IPS DF 6.9 (cell line): ENCODE measurements around the gene INPP4A.

Experiments used
- DNase-seq: peaks from one replicate; pipeline ENCODE4 v3.0.0-alpha.2; 2013; ENCODE audit warnings: low read depth, low spot score
- H3K27ac ChIP-seq: one replicate; pipeline ENCODE4 v1.5.1; 2013; ENCODE audit warnings: low read length, control low read depth
- H3K27me3 ChIP-seq: 2 replicates; pipeline ENCODE4 v1.6.1; 2013; ENCODE audit warnings: mild to moderate bottlenecking, low read length; ENCODE audit not compliant: control insufficient read depth, insufficient read depth
- H3K36me3 ChIP-seq: 2 replicates; pipeline ENCODE4 v1.6.1; 2013; ENCODE audit warnings: low read length; ENCODE audit not compliant: control insufficient read depth, insufficient read depth
- H3K4me1 ChIP-seq: 2 replicates; pipeline ENCODE4 v1.6.1; 2013; ENCODE audit warnings: low read length; ENCODE audit not compliant: control insufficient read depth, insufficient read depth
- H3K4me3 ChIP-seq: 2 replicates; pipeline ENCODE4 v1.5.1; 2013; ENCODE audit warnings: mild to moderate bottlenecking, low read length
- H3K9me3 ChIP-seq: 2 replicates; pipeline ENCODE4 v1.6.1; 2013; ENCODE audit warnings: low read length, inconsistent platforms; ENCODE audit not compliant: control insufficient read depth, insufficient read depth
- WGBS: extraction: QIAGEN DNeasy Blood & Tissue Kit; methylation state at CpG from one replicate; pipeline ENCODE4 v1.1.7; 2013; ENCODE audit warnings: mixed read lengths, missing lambda C conversion rate; ENCODE audit not compliant: insufficient read length, insufficient coverage; 5-methylcytosine and 5-hydroxymethylcytosine counted together

Gene INPP4A

GRCh38 chr2:98563394-98563793, 118.7 kb downstream of the INPP4A start:
- Histone ChIP-seq H3K4me1 (no peaks in the 10 kb centered on the region), H3K9me3 (no peaks in the 10 kb centered on the region), H3K4me3 (no peak overlapping the region), H3K27me3 (no peaks in the 10 kb centered on the region), H3K36me3 (peaks cover 11% of the 10 kb centered on the region), H3K27ac (no peak overlapping the region)
- DNase-seq = no peak
- no CpG with 5 or more reads among the region's 13 CpGs for WGBS

DNA sequence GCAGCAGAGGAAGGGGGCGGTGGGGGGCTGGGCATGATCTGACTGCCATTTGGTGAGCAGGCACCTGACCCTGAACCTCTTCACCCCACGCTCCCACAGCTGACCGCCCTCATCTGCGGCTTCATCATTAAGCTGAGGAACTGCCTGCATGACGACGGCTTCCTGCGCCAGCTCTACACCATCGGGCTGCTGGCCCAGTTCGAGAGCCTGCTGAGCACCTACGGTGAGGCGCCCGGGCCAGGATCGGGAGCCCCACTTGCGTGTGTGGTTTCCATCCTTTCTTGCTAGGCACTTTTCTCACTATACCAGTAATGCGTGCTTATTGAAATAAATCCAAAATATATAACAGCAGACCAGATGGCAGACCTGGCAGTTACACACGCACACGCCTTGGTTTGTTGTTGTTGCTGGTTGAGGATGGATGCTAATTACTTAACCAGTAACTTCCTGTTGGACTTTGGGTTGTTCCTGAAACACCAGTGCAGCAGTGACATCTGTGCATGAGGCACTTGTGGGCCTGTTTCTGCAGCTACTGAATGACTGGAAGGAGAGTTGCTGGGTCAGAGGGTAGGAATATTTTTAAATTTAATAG, 120.0 kb downstream of the INPP4A start:
- no CpG with 5 or more reads among the region's 17 CpGs for WGBS
- Histone ChIP-seq H3K27ac (no peak overlapping the region), H3K36me3 (peaks cover 12% of the 10 kb centered on the region), H3K4me1 (no peaks in the 10 kb centered on the region), H3K4me3 (no peak overlapping the region), H3K27me3 (no peaks in the 10 kb centered on the region), H3K9me3 (no peaks in the 10 kb centered on the region)
- DNase-seq = no peak

- no peaks in the 10 kb centered on the region for H3K27me3 ChIP-seq
- no peaks in the 10 kb centered on the region for H3K9me3 ChIP-seq
- DNase-seq = no peak
- H3K36me3 ChIP-seq = peaks cover 19% of the 10 kb centered on the region
- no peaks in the 10 kb centered on the region for H3K4me1 ChIP-seq
- no peak overlapping the region for H3K4me3 ChIP-seq
- no peak overlapping the region for H3K27ac ChIP-seq
- WGBS = no CpG with 5 or more reads among the region's 9 CpGs
Observed at GRCh38 chr2:98565286-98565860, 120.7 kb downstream of the INPP4A start.

GRCh38 chr2:98565941-98566340, 121.3 kb downstream of the INPP4A start:
- no CpG with 5 or more reads among the region's 19 CpGs for WGBS
- Histone ChIP-seq H3K27me3 (no peaks in the 10 kb centered on the region), H3K27ac (no peak overlapping the region), H3K4me3 (no peak overlapping the region), H3K4me1 (no peaks in the 10 kb centered on the region), H3K36me3 (peaks cover 19% of the 10 kb centered on the region), H3K9me3 (no peaks in the 10 kb centered on the region)
- DNase-seq = no peak

- WGBS = no CpG with 5 or more reads among the region's 11 CpGs
- peaks cover 19% of the 10 kb centered on the region for H3K36me3 ChIP-seq
- H3K4me1 ChIP-seq = no peaks in the 10 kb centered on the region; the same call in 1 of the 2 replicates
Observed at GRCh38 chr2:98568161-98568956, 123.7 kb downstream of the INPP4A start.

DNA sequence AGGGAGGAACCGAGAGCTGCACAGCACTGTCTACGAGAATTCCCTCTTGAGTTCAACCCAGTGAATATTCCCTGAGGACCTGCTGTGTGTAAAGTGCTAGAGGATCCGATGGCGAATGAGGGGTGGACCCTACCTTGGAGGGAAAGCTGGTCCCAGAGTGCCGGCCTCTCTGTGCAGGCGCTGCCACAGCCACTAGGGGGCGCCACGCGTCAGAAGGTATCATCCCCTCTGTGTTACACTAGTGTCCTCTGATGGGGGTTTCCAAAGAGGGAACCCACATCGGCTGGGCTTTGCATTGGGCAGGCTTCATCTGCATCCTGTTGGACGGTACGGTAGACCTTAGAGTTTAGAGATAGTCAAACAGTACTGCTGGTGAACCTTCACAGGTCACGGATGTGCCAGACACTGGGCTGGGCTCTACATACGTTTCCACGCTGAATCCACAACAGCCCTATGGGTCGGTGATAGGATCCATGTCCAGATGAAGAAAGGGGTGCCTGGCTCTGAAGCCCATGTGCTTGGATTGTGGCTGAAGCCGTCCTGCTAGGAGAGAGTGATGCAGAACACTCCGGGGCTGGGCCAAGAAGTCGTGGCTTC, 124.6 kb downstream of the INPP4A start:
- Histone ChIP-seq H3K4me3 (no peak overlapping the region), H3K27ac (no peak overlapping the region), H3K9me3 (no peaks in the 10 kb centered on the region), H3K27me3 (no peaks in the 10 kb centered on the region), H3K4me1 (no peaks in the 10 kb centered on the region; the same call in 1 of the 2 replicates), H3K36me3 (peaks cover 19% of the 10 kb centered on the region)
- WGBS = no CpG with 5 or more reads among the region's 19 CpGs
- DNase-seq = peak; percentile 29

More at GRCh38 chr2:98568161-98568956, 123.7 kb downstream of the INPP4A start:
- H3K4me3 ChIP-seq = no peak overlapping the region
- DNase-seq = no peak
- H3K27me3 ChIP-seq = no peaks in the 10 kb centered on the region
- no peaks in the 10 kb centered on the region for H3K9me3 ChIP-seq
- H3K27ac ChIP-seq = no peak overlapping the region

DNA sequence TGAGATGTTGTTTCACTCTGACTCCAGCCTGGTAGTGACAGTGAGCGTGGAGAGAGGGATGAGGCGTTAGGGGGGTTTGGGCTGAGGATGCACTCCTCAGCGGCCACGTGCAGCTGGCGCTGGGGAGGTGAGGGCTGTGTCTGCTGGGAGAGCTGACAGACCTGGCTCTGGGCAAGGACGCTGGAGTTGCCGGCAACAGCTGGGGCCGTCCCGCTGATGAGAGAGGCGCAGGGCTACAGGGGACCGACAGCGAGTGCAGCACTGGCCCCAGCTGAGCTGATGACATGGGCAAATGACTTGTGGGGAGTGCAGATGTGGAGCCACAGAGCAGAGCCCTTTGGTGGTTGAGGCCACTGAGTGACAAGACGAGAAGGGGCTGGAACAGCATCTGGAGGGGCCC, 125.3 kb downstream of the INPP4A start:
- no peaks in the 10 kb centered on the region; the same call in 1 of the 2 replicates for H3K4me1 ChIP-seq
- no peaks in the 10 kb centered on the region for H3K9me3 ChIP-seq
- H3K27me3 ChIP-seq = no peaks in the 10 kb centered on the region
- DNase-seq = no peak
- no peak overlapping the region for H3K27ac ChIP-seq
- H3K36me3 ChIP-seq = peaks cover 15% of the 10 kb centered on the region
- no CpG with 5 or more reads among the region's 13 CpGs for WGBS
- H3K4me3 ChIP-seq = no peak overlapping the region

DNA sequence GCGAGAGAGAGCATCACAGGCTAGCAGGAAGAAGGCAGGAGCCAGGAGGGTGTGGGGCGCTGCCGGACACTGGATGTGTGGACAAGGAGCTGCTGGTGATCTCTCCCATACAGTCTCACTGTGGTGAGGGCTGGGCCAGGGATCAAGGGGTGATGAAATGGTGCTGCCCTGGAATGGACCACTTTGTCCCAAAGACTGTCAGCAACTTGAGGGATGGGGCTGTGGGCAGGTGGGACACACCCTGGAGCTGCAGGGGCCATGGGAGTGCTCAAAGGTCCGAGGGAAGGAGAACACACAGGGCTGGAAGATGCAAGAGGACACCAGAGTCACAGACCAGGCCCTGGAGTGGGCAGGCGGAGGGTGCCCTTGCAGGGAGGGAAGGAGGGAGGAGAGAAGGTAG, 125.7 kb downstream of the INPP4A start:
- no peaks in the 10 kb centered on the region; the same call in 1 of the 2 replicates for H3K4me1 ChIP-seq
- no peak for DNase-seq
- no peaks in the 10 kb centered on the region for H3K27me3 ChIP-seq
- peaks cover 12% of the 10 kb centered on the region for H3K36me3 ChIP-seq
- no peaks in the 10 kb centered on the region for H3K9me3 ChIP-seq
- WGBS = no CpG with 5 or more reads among the region's 5 CpGs
- no peak overlapping the region for H3K27ac ChIP-seq
- H3K4me3 ChIP-seq = no peak overlapping the region

DNA sequence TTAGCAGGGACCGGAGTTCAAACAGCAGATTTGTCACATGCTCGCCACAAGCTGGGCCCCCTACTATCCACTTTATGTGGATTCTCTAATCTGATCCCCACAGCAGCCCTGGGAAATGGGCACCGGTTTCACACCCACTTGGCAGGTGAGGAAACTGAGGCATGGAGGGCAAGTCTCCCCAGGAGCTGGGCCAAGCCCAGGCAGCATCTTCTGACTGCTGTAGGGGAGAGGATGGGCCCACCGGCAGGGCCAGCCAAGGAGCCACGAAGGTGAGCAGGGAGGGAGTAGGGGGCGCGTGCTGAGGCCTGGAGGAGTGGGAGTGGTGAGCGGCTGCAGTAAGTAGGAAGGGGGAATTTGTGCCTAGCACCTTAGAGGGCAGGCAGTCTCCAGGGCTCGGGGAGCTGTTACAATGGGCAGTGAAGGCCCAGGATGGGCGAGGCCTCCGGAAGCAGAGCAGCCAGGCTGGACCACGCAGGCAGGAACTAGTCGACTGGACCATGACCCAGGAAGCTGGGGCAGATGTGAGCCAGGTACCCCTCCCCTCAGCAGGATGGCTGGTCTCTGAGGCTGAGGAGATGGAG, 126.6 kb downstream of the INPP4A start:
- no peaks in the 10 kb centered on the region for H3K9me3 ChIP-seq
- no peak overlapping the region for H3K27ac ChIP-seq
- H3K4me1 ChIP-seq = no peaks in the 10 kb centered on the region; the same call in 1 of the 2 replicates
- no peak for DNase-seq
- peaks cover 8% of the 10 kb centered on the region for H3K36me3 ChIP-seq
- no peak overlapping the region for H3K4me3 ChIP-seq
- no peaks in the 10 kb centered on the region for H3K27me3 ChIP-seq
- no CpG with 5 or more reads among the region's 13 CpGs for WGBS

DNA sequence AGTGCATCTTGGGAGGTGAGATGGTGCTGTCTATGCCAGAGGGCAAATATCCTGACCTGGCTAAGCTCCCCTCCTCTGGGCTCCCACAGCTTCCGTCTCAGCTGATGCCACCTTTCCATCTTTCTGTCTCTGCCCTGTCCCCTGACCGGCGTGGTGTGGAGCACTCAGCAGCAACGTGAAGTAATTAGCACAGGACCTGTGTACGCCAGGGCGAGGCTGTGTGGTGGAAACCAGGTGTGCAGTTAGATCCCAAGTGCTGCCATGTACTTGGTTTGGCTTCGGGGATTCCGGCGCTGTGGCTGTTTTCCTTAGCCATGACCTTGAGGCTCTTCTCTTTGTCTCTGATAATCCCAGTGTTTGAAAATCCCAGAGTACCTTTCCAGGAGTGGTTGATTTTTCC, 127.1 kb downstream of the INPP4A start:
- no CpG with 5 or more reads among the region's 9 CpGs for WGBS
- no peaks in the 10 kb centered on the region for H3K27me3 ChIP-seq
- H3K9me3 ChIP-seq = no peaks in the 10 kb centered on the region
- H3K27ac ChIP-seq = no peak overlapping the region
- no peak for DNase-seq
- H3K4me3 ChIP-seq = no peak overlapping the region
- peaks cover 8% of the 10 kb centered on the region for H3K36me3 ChIP-seq
- no peaks in the 10 kb centered on the region; the same call in 1 of the 2 replicates for H3K4me1 ChIP-seq
